ENCODE data around the gene PTPRN2. TPM values are rescaled to one million over a fixed set of nuclear protein-coding genes. Genes with fewer than 3 reads are reported as not detected.
A peak's percentile ranks its signal among the peaks of the same experiment; 100 is the strongest.

PTPRN2 gene
- total RNA-seq, 4 donors from 2014 or later, result 6.6 to 10.7 (median 8.2) TPM

DNA sequence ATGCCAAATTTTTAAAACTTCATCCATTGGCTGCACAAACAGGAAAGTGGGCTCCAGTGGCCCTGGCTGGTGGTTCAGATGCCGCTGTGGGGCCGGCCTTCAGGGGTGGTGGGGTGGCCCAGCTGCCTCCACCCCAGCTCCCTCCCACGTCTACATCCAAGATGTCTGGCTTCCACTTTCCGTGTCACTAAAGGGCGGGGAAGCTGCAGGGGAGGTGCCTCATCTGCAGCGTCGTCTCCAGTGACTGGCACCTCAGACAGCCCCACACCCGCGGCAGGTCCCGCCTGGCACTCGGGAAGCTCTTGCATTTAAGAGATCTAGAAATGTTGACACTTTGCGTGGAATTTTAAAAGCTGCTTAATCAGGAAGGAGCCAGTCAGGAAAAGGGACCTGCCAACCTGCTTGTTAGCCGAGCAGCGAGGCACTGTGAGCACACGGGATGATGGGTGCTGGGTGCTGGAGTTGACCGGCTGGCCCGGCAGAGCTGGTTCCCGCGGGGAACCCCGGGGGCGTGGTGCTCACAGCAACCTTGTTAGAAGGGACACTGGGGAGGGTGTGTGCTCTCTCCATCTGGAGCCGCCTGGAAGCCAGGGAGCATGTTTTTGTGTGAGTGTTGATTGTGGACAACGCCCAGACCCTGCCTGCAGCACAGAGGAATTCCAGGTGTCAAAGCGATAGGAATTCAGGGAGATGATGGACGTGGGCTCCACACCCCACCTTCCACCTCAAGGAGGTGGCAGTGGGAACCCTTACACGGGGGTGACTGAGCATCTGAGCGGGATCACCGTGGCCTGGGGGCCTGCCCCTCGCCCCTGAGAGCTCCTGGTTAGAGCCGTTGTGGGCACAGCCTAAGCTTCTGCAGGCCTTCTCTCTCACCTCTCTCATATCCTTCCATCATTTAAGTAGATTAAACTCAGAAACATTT lies 320.5 kb downstream of the PTPRN2 start:
- no peaks in the 10 kb centered on the region for H3K4me1 ChIP-seq
- DNase-seq (ENCODE audit: low spot score in 2 of 2), result no peak
- 67 to 82% methylated on average over 22 to 29 of the region's 30 CpGs for WGBS, 2 donors

DNA sequence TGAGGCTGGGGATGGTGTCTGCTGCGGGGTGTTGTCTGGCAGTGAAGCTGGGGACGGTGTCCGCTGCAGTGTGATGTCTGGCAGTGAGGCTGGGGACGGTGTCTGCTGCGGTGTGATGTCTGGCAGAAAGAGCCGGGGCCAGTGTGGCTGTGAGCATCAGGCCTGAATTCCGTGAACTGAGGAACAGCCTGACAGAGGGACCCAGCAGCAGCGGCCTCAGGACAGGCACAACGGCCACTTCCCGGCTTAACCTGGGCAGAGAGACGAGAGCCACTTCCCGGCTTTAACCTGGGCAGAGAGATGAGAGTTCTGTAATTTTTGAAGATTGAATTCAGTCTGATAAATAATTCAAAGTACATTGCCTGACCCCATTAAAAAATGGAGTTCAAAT lies 321.2 kb downstream of the PTPRN2 start:
- no peak for TF ChIP-seq POLR2A (IDR thresholded peaks at IDR 0.05)
- TF ChIP-seq EP300 (IDR thresholded peaks at IDR 0.05), result no peak
- WGBS, 2 donors, result 86 to 87% methylated on average over 12 of the region's 12 CpGs
- H3K9me3 ChIP-seq, result peaks cover 0 to 8% (median 0%) of the 10 kb centered on the region in 4 donors
- H3K27me3 ChIP-seq, result no peaks in the 10 kb centered on the region
- H3K4me3 ChIP-seq, result no peak overlapping the region
- DNase-seq (ENCODE audit: low spot score in 2 of 2), result no peak
- no peaks in the 10 kb centered on the region for H3K4me1 ChIP-seq
- H3K36me3 ChIP-seq, result no peaks in the 10 kb centered on the region
- H3K27ac ChIP-seq, result peak overlapping the region in 1 of 4 donors; percentile 50

More for the DNA sequence above, 320.5 kb downstream of the PTPRN2 start:
- Histone ChIP-seq H3K27ac (peak overlapping the region in 1 of 4 donors; percentile 50), H3K4me3 (no peak overlapping the region), H3K36me3 (no peaks in the 10 kb centered on the region), H3K27me3 (no peaks in the 10 kb centered on the region), H3K9me3 (peaks cover 0 to 14% (median 0%) of the 10 kb centered on the region in 4 donors)
- TF ChIP-seq EP300 (IDR thresholded peaks at IDR 0.05) (no peak), CTCF (IDR thresholded peaks at IDR 0.05) (no peak), POLR2A (IDR thresholded peaks at IDR 0.05) (no peak)

GRCh38 chr7:158265743-158266080 lies 321.9 kb downstream of the PTPRN2 start:
- 89 to 95% methylated on average over 3 to 6 of the region's 11 CpGs for WGBS, 2 donors
- TF ChIP-seq CTCF (IDR thresholded peaks at IDR 0.05), result no peak
- TF ChIP-seq POLR2A (IDR thresholded peaks at IDR 0.05), result no peak
- no peak for TF ChIP-seq EP300 (IDR thresholded peaks at IDR 0.05)
- no peak for DNase-seq (ENCODE audit: low spot score in 2 of 2)
- Histone ChIP-seq H3K27me3 (no peaks in the 10 kb centered on the region), H3K36me3 (no peaks in the 10 kb centered on the region), H3K9me3 (peaks cover 0 to 8% (median 0%) of the 10 kb centered on the region in 4 donors), H3K27ac (peak overlapping the region in 1 of 4 donors; percentile 37), H3K4me1 (no peaks in the 10 kb centered on the region), H3K4me3 (no peak overlapping the region)

- Histone ChIP-seq H3K4me1 (no peaks in the 10 kb centered on the region), H3K36me3 (no peaks in the 10 kb centered on the region), H3K9me3 (peaks cover 0 to 8% (median 0%) of the 10 kb centered on the region in 4 donors), H3K4me3 (no peak overlapping the region), H3K27me3 (no peaks in the 10 kb centered on the region), H3K27ac (peak overlapping the region in 2 of 4 donors; percentile 26 to 37)
- no peak for DNase-seq (ENCODE audit: low spot score in 2 of 2)
- TF ChIP-seq CTCF (IDR thresholded peaks at IDR 0.05) (no peak), EP300 (IDR thresholded peaks at IDR 0.05) (no peak), POLR2A (IDR thresholded peaks at IDR 0.05) (no peak)
- 93 to 95% methylated on average over 9 to 11 of the region's 13 CpGs for WGBS, 2 donors
These were observed 322.5 kb downstream of the PTPRN2 start for GRCh38 chr7:158264881-158265742.

DNA sequence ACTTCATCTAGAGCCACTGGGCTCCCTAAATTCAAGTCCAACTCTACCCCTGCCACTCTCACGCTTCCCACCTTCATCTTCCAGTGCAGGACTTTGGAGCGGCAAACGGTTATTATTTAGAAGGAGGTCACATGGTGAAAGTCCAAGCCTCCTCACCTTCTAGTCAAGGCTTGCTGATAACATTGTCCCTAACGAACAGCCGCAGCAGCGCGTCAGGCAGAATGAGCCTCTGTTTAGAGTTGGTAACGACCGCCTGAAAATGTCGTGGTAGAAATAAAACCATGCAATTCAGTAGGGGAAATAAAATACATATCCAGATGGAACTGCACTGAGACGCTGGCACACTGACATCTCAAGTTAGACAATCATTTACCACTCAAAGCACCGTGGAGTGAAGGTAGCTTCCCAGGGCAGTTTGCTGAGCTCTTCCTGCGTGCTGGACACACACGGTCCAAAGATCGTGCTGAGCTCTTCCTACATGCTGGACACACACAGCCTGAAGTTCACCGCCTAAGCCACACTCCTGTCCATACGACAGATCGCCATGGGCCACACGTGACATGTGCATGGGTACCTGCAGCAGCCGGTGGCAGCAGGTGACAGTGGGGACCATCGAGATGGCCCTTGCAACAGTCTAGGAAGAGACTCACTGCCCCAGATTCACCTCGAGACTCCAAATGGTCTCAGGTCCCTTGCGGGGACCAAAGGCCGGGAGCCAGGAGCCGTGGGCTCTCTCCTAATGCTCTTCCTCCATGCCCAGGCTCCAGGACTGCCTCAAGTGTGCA lies 323.5 kb downstream of the PTPRN2 start:
- H3K27me3 ChIP-seq, result no peaks in the 10 kb centered on the region
- H3K4me3 ChIP-seq, result no peak overlapping the region
- DNase-seq (ENCODE audit: low spot score in 2 of 2), result no peak
- no peaks in the 10 kb centered on the region for H3K4me1 ChIP-seq
- 88% methylated on average over 18 to 25 of the region's 25 CpGs for whole genome bisulfite sequencing, 2 donors
- no peak for TF ChIP-seq CTCF (IDR thresholded peaks at IDR 0.05)
- no peak for TF ChIP-seq POLR2A (IDR thresholded peaks at IDR 0.05)
- no peak for TF ChIP-seq EP300 (IDR thresholded peaks at IDR 0.05)
- peak overlapping the region in 2 of 4 donors; percentile 26 to 33 for H3K27ac ChIP-seq
- H3K36me3 ChIP-seq, result no peaks in the 10 kb centered on the region
- H3K9me3 ChIP-seq, result peaks cover 0 to 9% (median 0%) of the 10 kb centered on the region in 4 donors
